ENCODE results near the gene FRMPD4.

Gene FRMPD4

GRCh38 chrX:12401252-12401651 is 263.0 kb downstream of the FRMPD4 start:
- Mint-ChIP-seq H3K36me3 (no peaks in the 10 kb centered on the region), H3K9me3 (no peaks in the 10 kb centered on the region), H3K27ac (no peak overlapping the region), H3K4me3 (no peak overlapping the region), H3K4me1 (no peaks in the 10 kb centered on the region), H3K27me3 (no peaks in the 10 kb centered on the region)
- ATAC-seq: no peak

- no peaks in the 10 kb centered on the region for H3K27me3 Mint-ChIP-seq
- H3K27ac Mint-ChIP-seq: no peak overlapping the region
- no peak overlapping the region for H3K4me3 Mint-ChIP-seq
- ATAC-seq: no peak
- H3K4me1 Mint-ChIP-seq: no peaks in the 10 kb centered on the region
- no peaks in the 10 kb centered on the region for H3K9me3 Mint-ChIP-seq
- H3K36me3 Mint-ChIP-seq: no peaks in the 10 kb centered on the region
These were observed 265.3 kb downstream of the FRMPD4 start for GRCh38 chrX:12403474-12404082.

GRCh38 chrX:12405306-12405705 is 267.0 kb downstream of the FRMPD4 start:
- H3K27ac Mint-ChIP-seq: no peak overlapping the region
- H3K9me3 Mint-ChIP-seq: no peaks in the 10 kb centered on the region
- no peak for ATAC-seq
- no peak overlapping the region for H3K4me3 Mint-ChIP-seq
- no peaks in the 10 kb centered on the region for H3K36me3 Mint-ChIP-seq
- H3K4me1 Mint-ChIP-seq: no peaks in the 10 kb centered on the region
- no peaks in the 10 kb centered on the region for H3K27me3 Mint-ChIP-seq

GRCh38 chrX:12410523-12410922 is 272.2 kb downstream of the FRMPD4 start:
- Mint-ChIP-seq H3K27ac (no peak overlapping the region), H3K36me3 (no peaks in the 10 kb centered on the region), H3K9me3 (no peaks in the 10 kb centered on the region), H3K4me3 (no peak overlapping the region), H3K27me3 (no peaks in the 10 kb centered on the region), H3K4me1 (no peaks in the 10 kb centered on the region)
- no peak for ATAC-seq

GRCh38 chrX:12411831-12412230 is 273.6 kb downstream of the FRMPD4 start:
- ATAC-seq: no peak
- no peaks in the 10 kb centered on the region for H3K27me3 Mint-ChIP-seq
- H3K4me3 Mint-ChIP-seq: no peak overlapping the region
- H3K9me3 Mint-ChIP-seq: no peaks in the 10 kb centered on the region
- H3K36me3 Mint-ChIP-seq: no peaks in the 10 kb centered on the region
- no peak overlapping the region for H3K27ac Mint-ChIP-seq
- H3K4me1 Mint-ChIP-seq: no peaks in the 10 kb centered on the region

- no peaks in the 10 kb centered on the region for H3K27me3 Mint-ChIP-seq
- no peaks in the 10 kb centered on the region for H3K4me1 Mint-ChIP-seq
- H3K9me3 Mint-ChIP-seq: no peaks in the 10 kb centered on the region
- H3K36me3 Mint-ChIP-seq: no peaks in the 10 kb centered on the region
- no peak overlapping the region for H3K27ac Mint-ChIP-seq
- ATAC-seq: no peak
- no peak overlapping the region for H3K4me3 Mint-ChIP-seq
These were observed 274.3 kb downstream of the FRMPD4 start for GRCh38 chrX:12412561-12412960.

- Mint-ChIP-seq H3K27me3 (no peaks in the 10 kb centered on the region), H3K4me1 (no peaks in the 10 kb centered on the region), H3K36me3 (no peaks in the 10 kb centered on the region), H3K9me3 (no peaks in the 10 kb centered on the region), H3K4me3 (no peak overlapping the region), H3K27ac (no peak overlapping the region)
- no peak for ATAC-seq
These were observed 281.3 kb downstream of the FRMPD4 start for GRCh38 chrX:12419591-12419990.

GRCh38 chrX:12421918-12422317 is 283.6 kb downstream of the FRMPD4 start:
- no peak overlapping the region for H3K27ac Mint-ChIP-seq
- no peak overlapping the region for H3K4me3 Mint-ChIP-seq
- H3K9me3 Mint-ChIP-seq: no peaks in the 10 kb centered on the region
- no peaks in the 10 kb centered on the region for H3K27me3 Mint-ChIP-seq
- no peaks in the 10 kb centered on the region for H3K36me3 Mint-ChIP-seq
- no peaks in the 10 kb centered on the region for H3K4me1 Mint-ChIP-seq
- ATAC-seq: no peak

- Mint-ChIP-seq H3K27me3 (no peaks in the 10 kb centered on the region), H3K27ac (no peak overlapping the region), H3K9me3 (no peaks in the 10 kb centered on the region), H3K4me3 (no peak overlapping the region), H3K36me3 (no peaks in the 10 kb centered on the region), H3K4me1 (no peaks in the 10 kb centered on the region)
- no peak for ATAC-seq
These were observed 285.1 kb downstream of the FRMPD4 start for GRCh38 chrX:12423346-12423745.

GRCh38 chrX:12425496-12425895 is 287.2 kb downstream of the FRMPD4 start:
- H3K4me3 Mint-ChIP-seq: no peak overlapping the region
- no peaks in the 10 kb centered on the region for H3K4me1 Mint-ChIP-seq

GRCh38 chrX:12426420-12426819 is 288.1 kb downstream of the FRMPD4 start:
- no peak overlapping the region for H3K27ac Mint-ChIP-seq
- no peaks in the 10 kb centered on the region for H3K27me3 Mint-ChIP-seq
- no peaks in the 10 kb centered on the region for H3K36me3 Mint-ChIP-seq
- no peak for ATAC-seq
- no peaks in the 10 kb centered on the region for H3K4me1 Mint-ChIP-seq
- no peak overlapping the region for H3K4me3 Mint-ChIP-seq
- no peaks in the 10 kb centered on the region for H3K9me3 Mint-ChIP-seq

More at GRCh38 chrX:12425496-12425895, 287.2 kb downstream of the FRMPD4 start:
- H3K9me3 Mint-ChIP-seq: no peaks in the 10 kb centered on the region
- no peak for ATAC-seq
- no peaks in the 10 kb centered on the region for H3K27me3 Mint-ChIP-seq
- H3K36me3 Mint-ChIP-seq: no peaks in the 10 kb centered on the region
- H3K27ac Mint-ChIP-seq: no peak overlapping the region

- H3K4me1 Mint-ChIP-seq: peaks cover 6% of the 10 kb centered on the region
- H3K27ac Mint-ChIP-seq: no peak overlapping the region
- H3K4me3 Mint-ChIP-seq: no peak overlapping the region
- no peaks in the 10 kb centered on the region for H3K36me3 Mint-ChIP-seq
- no peaks in the 10 kb centered on the region for H3K27me3 Mint-ChIP-seq
- no peaks in the 10 kb centered on the region for H3K9me3 Mint-ChIP-seq
- ATAC-seq: no peak
These were observed 296.2 kb downstream of the FRMPD4 start for GRCh38 chrX:12434493-12434892.

- no peak for ATAC-seq
- Mint-ChIP-seq H3K27ac (no peak overlapping the region), H3K36me3 (no peaks in the 10 kb centered on the region), H3K4me1 (peaks cover 14% of the 10 kb centered on the region), H3K27me3 (no peaks in the 10 kb centered on the region), H3K4me3 (no peak overlapping the region), H3K9me3 (no peaks in the 10 kb centered on the region)
These were observed 301.1 kb downstream of the FRMPD4 start for GRCh38 chrX:12439416-12439815.

GRCh38 chrX:12440246-12440645 is 302.0 kb downstream of the FRMPD4 start:
- H3K36me3 Mint-ChIP-seq: no peaks in the 10 kb centered on the region
- peaks cover 17% of the 10 kb centered on the region for H3K4me1 Mint-ChIP-seq
- no peak for ATAC-seq
- H3K27ac Mint-ChIP-seq: no peak overlapping the region
- H3K27me3 Mint-ChIP-seq: no peaks in the 10 kb centered on the region
- H3K4me3 Mint-ChIP-seq: no peak overlapping the region
- no peaks in the 10 kb centered on the region for H3K9me3 Mint-ChIP-seq

- Mint-ChIP-seq H3K27ac (no peak overlapping the region), H3K4me1 (peaks cover 17% of the 10 kb centered on the region), H3K36me3 (no peaks in the 10 kb centered on the region), H3K4me3 (no peak overlapping the region), H3K27me3 (no peaks in the 10 kb centered on the region), H3K9me3 (no peaks in the 10 kb centered on the region)
- ATAC-seq: no peak
These were observed 303.3 kb downstream of the FRMPD4 start for GRCh38 chrX:12441381-12442128.

- H3K27ac Mint-ChIP-seq: peak overlapping the region; percentile 40
- no peaks in the 10 kb centered on the region for H3K27me3 Mint-ChIP-seq
- peaks cover 11% of the 10 kb centered on the region for H3K4me1 Mint-ChIP-seq
- no peaks in the 10 kb centered on the region for H3K36me3 Mint-ChIP-seq
- H3K4me3 Mint-ChIP-seq: no peak overlapping the region
- H3K9me3 Mint-ChIP-seq: no peaks in the 10 kb centered on the region
- peak; percentile 88 for ATAC-seq
These were observed 305.3 kb downstream of the FRMPD4 start for GRCh38 chrX:12443534-12444098.
